B cell (primary cell): Measurements from ENCODE around the gene LRG1. TPM values are rescaled to one million over a fixed set of nuclear protein-coding genes. Genes with fewer than 3 reads are reported as not detected.

Source experiments
- ATAC-seq: fragments of 200-7000 bp; cut with Tn5 transposase; one replicate; pipeline ENCODE4 v1.10.0; 2021; ENCODE audit warnings: low read depth, mild to moderate bottlenecking, moderate number of reproducible peaks, moderate library complexity
- CTCF ChIA-PET: fragments of 350-600 bp; sonication (Branson Sonifier 250); formaldehyde crosslinking; loops from one replicate; lab custom pipeline; 2021; ENCODE audit warnings: antibody characterized with exemption, inconsistent platforms; lab: Charles Lee
- POLR2A ChIA-PET: fragments of 350-600 bp; sonication (Branson Sonifier 250); formaldehyde crosslinking; loops from one replicate; lab custom pipeline; 2021; ENCODE audit warnings: antibody characterized with exemption; lab: Charles Lee
- DNase-seq: peaks from one replicate; pipeline ENCODE4 v3.0.0; 2013
- H2AFZ ChIP-seq: 2 replicates; pipeline ENCODE4 v1.6.1; 2012; ENCODE audit warnings: mild to moderate bottlenecking, low read depth, low read length; ENCODE audit not compliant: insufficient read depth, poor library complexity, severe bottlenecking
- H3K27ac ChIP-seq, 2 donors: 1 replicate in 1 of 2; 2 replicates in 1 of 2; pipeline ENCODE4 v1.5.1; 2012 to 2013; ENCODE audit warnings: low read length in 2 of 2, mild to moderate bottlenecking in 2 of 2, moderate library complexity in 1 of 2
- H3K27me3 ChIP-seq, 4 experiments: fragments of 200-600 bp in 1 of 4; sonication (generic) in 1 of 4; replicated peaks in 1 of 4; 1 replicate in 2 of 4; 2 replicates in 2 of 4; pipeline versions ENCODE4 v1.6.1 to v1.7.0; 2013 to 2016; ENCODE audit warnings: low read length in 3 of 4, mild to moderate bottlenecking in 2 of 4, mixed read lengths in 1 of 4, moderate library complexity in 1 of 4; ENCODE audit not compliant: insufficient read depth in 4 of 4, control insufficient read depth in 3 of 4; ENCODE audit errors: control extremely low read depth in 1 of 4
- H3K36me3 ChIP-seq, 2 experiments: replicated peaks in 1 of 2; 1 replicate in 1 of 2; 2 replicates in 1 of 2; pipeline versions ENCODE4 v1.6.1 to v1.7.1; 2013; ENCODE audit warnings: low read length in 1 of 2; ENCODE audit not compliant: insufficient read depth in 2 of 2, control insufficient read depth in 1 of 2; ENCODE audit errors: control extremely low read depth in 1 of 2, extremely low read depth in 1 of 2
- H3K4me1 ChIP-seq, 2 donors: fragments of 200-600 bp in 1 of 2; sonication (generic) in 1 of 2; 1 replicate in 1 of 2; 2 replicates in 1 of 2; pipeline versions ENCODE4 v1.5.1 to v1.6.1; 2013 to 2017; ENCODE audit warnings: low read length in 2 of 2; ENCODE audit not compliant: control insufficient read depth in 2 of 2, insufficient read depth in 2 of 2
- H3K4me2 ChIP-seq: replicated peaks from 2 replicates; pipeline ENCODE3; 2012; ENCODE audit warnings: mild to moderate bottlenecking, low read depth, low read length; ENCODE audit not compliant: poor library complexity, severe bottlenecking
- H3K4me3 ChIP-seq, 5 experiments: fragments of 200-600 bp in 1 of 5; sonication (generic) in 1 of 5; 1 replicate in 3 of 5; 2 replicates in 2 of 5; pipeline versions ENCODE4 v1.5.1 to v1.7.0; 2011 to 2016; ENCODE audit warnings: low read length in 4 of 5, mild to moderate bottlenecking in 4 of 5, low read depth in 2 of 5, control low read depth in 1 of 5, moderate library complexity in 1 of 5; ENCODE audit not compliant: insufficient read depth in 1 of 5; ENCODE audit errors: control extremely low read depth in 1 of 5, extremely low read depth in 1 of 5
- H3K79me2 ChIP-seq: fragments of 200-600 bp; sonication (generic); one replicate; pipeline ENCODE4 v1.6.0; 2016; ENCODE audit warnings: low read length; ENCODE audit not compliant: control insufficient read depth, insufficient read depth
- H3K9ac ChIP-seq: fragments of 200-600 bp; sonication (generic); 2 replicates; pipeline ENCODE4 v1.6.1; 2017; ENCODE audit warnings: mild to moderate bottlenecking, low read length, moderate library complexity
- H3K9me3 ChIP-seq, 3 donors: one replicate each; pipeline versions ENCODE4 v1.6.1 to v1.7.1; 2013; ENCODE audit warnings: low read length in 2 of 3; ENCODE audit not compliant: control insufficient read depth in 2 of 3, insufficient read depth in 1 of 3; ENCODE audit errors: control extremely low read depth in 1 of 3
- H4K20me1 ChIP-seq: 2 replicates; pipeline ENCODE4 v1.6.0; 2012; ENCODE audit warnings: mild to moderate bottlenecking, low read length; ENCODE audit not compliant: insufficient read depth, control insufficient read depth, poor library complexity, severe bottlenecking
- H3K27ac Mint-ChIP-seq: one replicate; pipeline ENCODE4 v1.8.0; 2021; ENCODE audit warnings: mixed read lengths
- H3K27me3 Mint-ChIP-seq: one replicate; pipeline ENCODE4 v1.8.0; 2021; ENCODE audit warnings: mixed read lengths
- H3K4me1 Mint-ChIP-seq: one replicate; pipeline ENCODE4 v1.8.0; 2021; ENCODE audit warnings: mixed read lengths
- H3K4me3 Mint-ChIP-seq: one replicate; pipeline ENCODE4 v1.8.0; 2021; ENCODE audit warnings: mixed read lengths
- H3K9me3 Mint-ChIP-seq: one replicate; pipeline ENCODE4 v1.8.0; 2022; ENCODE audit warnings: mixed read lengths; ENCODE audit not compliant: insufficient read depth
- EZH2 ChIP-seq: IDR thresholded peaks from 2 replicates; pipeline ENCODE4 v1.6.1; 2012; ENCODE audit warnings: borderline replicate concordance, low read depth, mild to moderate bottlenecking, moderate library complexity, low read length; ENCODE audit not compliant: insufficient read depth, poor library complexity, severe bottlenecking
- WGBS: methylation state at CpG from one replicate; pipeline ENCODE4 v1.1.5; 2013; ENCODE audit warnings: missing lambda C conversion rate; ENCODE audit not compliant: insufficient coverage; 5-methylcytosine and 5-hydroxymethylcytosine counted together
- intact Hi-C: fragments of 100-400 bp; cut with micrococcal nuclease; formaldehyde crosslinking; loops from one replicate; pipeline ENCODE4 v1.10.0; 2022
- polyA plus RNA-seq: library from polyadenylated mRNA; depleted of rRNA; stranded (reverse); fragments of >200 nt; gene quantifications from 2 replicates; pipeline ENCODE4 v1.2.3, GENCODE V29; 2012
- total RNA-seq, 2 donors: library from RNA; stranded (reverse); fragments of 120-200 nt in 1 of 2; gene quantifications; 1 replicate in 1 of 2; 2 replicates in 1 of 2; pipeline versions ENCODE4 v1.2.3 to v1.2.4, GENCODE V29; 2013 to 2022
- TF ChIP-seq, protein P1 (sequence below): fragments of 200-600 bp; IDR thresholded peaks from one replicate; pipeline ENCODE4 v1.8.0; 2022; ENCODE audit warnings: antibody characterized with exemption, mild to moderate bottlenecking

The LRG1 gene
- total and polyA plus RNA-seq, 2 donors (not counting 1 experiment from before 2014, with no cell fraction given), result 0.21 to 0.27 TPM

DNA sequence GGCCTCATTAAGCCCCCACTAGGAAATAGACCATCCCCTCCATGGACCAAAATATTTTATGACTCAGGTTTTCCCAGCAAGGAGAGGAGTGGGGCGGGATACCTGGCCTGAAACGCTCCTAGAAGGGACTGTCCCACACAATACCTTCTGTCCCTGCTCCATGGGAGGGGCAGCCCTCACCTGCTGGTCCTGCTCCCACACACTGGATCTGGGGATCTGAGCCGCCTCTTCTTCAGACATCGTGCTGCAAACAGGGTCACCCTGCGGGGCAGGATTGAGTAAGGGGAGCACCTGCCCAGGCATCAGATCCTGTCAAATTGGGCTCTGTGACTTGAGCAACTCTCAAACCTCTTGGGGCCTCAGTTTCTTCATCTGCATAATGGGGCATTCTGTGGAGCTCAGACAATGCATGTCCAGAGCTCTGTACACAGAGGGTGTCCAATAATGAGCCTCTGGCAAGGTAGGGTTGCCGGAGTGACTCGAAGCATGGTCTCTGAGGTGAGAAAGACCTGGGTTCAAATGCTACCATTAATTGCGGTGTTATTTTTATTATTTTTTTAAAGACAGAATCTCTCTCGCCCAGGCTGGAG, 5.9 kb downstream of the LRG1 start:
- Mint-ChIP-seq H3K27me3 (peaks cover 9% of the 10 kb centered on the region), H3K4me3 (no peak overlapping the region), H3K27ac (no peak overlapping the region), H3K4me1 (peaks cover 5% of the 10 kb centered on the region), H3K9me3 (no peaks in the 10 kb centered on the region)
- H3K27me3 ChIP-seq, result peaks cover 0 to 27% (median 7%) of the 10 kb centered on the region in 4 experiments
- no peak overlapping the region for H3K9ac ChIP-seq
- H2AFZ ChIP-seq, result no peak overlapping the region
- H4K20me1 ChIP-seq, result no peaks in the 10 kb centered on the region
- ATAC-seq (no peak), DNase-seq (no peak)
- no peaks in the 10 kb centered on the region for H3K79me2 ChIP-seq
- no peak overlapping the region for H3K27ac ChIP-seq
- WGBS, result 87% methylated on average over 8 of the region's 9 CpGs
- peaks cover 0 to 18% (median 0%) of the 10 kb centered on the region in 3 donors for H3K9me3 ChIP-seq
- ChIA-PET CTCF (interaction anchor here (0.5 to 4.3 kb wide), 4 partner anchors 9 to 280 kb away, joined by 3 to 25 read pairs (median 3); no protein-coding TSS in a partner anchor), POLR2A (no interaction called here)
- peaks cover 5 to 8% of the 10 kb centered on the region in 2 donors for H3K4me1 ChIP-seq
- no peak for TF ChIP-seq EZH2
- TF ChIP-seq, protein P1, sequence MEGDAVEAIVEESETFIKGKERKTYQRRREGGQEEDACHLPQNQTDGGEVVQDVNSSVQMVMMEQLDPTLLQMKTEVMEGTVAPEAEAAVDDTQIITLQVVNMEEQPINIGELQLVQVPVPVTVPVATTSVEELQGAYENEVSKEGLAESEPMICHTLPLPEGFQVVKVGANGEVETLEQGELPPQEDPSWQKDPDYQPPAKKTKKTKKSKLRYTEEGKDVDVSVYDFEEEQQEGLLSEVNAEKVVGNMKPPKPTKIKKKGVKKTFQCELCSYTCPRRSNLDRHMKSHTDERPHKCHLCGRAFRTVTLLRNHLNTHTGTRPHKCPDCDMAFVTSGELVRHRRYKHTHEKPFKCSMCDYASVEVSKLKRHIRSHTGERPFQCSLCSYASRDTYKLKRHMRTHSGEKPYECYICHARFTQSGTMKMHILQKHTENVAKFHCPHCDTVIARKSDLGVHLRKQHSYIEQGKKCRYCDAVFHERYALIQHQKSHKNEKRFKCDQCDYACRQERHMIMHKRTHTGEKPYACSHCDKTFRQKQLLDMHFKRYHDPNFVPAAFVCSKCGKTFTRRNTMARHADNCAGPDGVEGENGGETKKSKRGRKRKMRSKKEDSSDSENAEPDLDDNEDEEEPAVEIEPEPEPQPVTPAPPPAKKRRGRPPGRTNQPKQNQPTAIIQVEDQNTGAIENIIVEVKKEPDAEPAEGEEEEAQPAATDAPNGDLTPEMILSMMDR, result no peak
- no peak overlapping the region for H3K4me2 ChIP-seq
- intact Hi-C loops, result no loop called here
- no peak overlapping the region for H3K4me3 ChIP-seq
- no peaks in the 10 kb centered on the region for H3K36me3 ChIP-seq

- no peak overlapping the region for H3K9ac ChIP-seq
- H3K9me3 ChIP-seq, result peaks cover 0 to 12% (median 0%) of the 10 kb centered on the region in 3 donors
- H4K20me1 ChIP-seq, result no peaks in the 10 kb centered on the region
- peaks cover 5 to 8% of the 10 kb centered on the region in 2 donors for H3K4me1 ChIP-seq
- no peak overlapping the region for H3K4me2 ChIP-seq
- H2AFZ ChIP-seq, result no peak overlapping the region
- ChIA-PET POLR2A (no interaction called here), CTCF (interaction anchor here (0.5 to 4.3 kb wide), 2 partner anchors 9 to 174 kb away, joined by 3 to 25 read pairs; no protein-coding TSS in a partner anchor)
- no peak for DNase-seq
- H3K27ac Mint-ChIP-seq, result no peak overlapping the region
- H3K4me3 ChIP-seq, result no peak overlapping the region
- intact Hi-C loops, result no loop called here
- no peaks in the 10 kb centered on the region for H3K9me3 Mint-ChIP-seq
- no peak for ATAC-seq
- H3K36me3 ChIP-seq, result no peaks in the 10 kb centered on the region
- peaks cover 0 to 24% (median 7%) of the 10 kb centered on the region in 4 experiments for H3K27me3 ChIP-seq
- 87% methylated on average over 9 of the region's 9 CpGs for WGBS
- peaks cover 8% of the 10 kb centered on the region for H3K27me3 Mint-ChIP-seq
- H3K79me2 ChIP-seq, result no peaks in the 10 kb centered on the region
- H3K4me1 Mint-ChIP-seq, result peaks cover 5% of the 10 kb centered on the region
- TF ChIP-seq EZH2, result no peak
- no peak overlapping the region for H3K27ac ChIP-seq
- no peak overlapping the region for H3K4me3 Mint-ChIP-seq
Measured at GRCh38 chr19:4533334-4533733, 6.5 kb downstream of the LRG1 start.
